K562 (cell line): ENCODE measurements around the gene GPM6B. TPM values are rescaled to one million over a fixed set of nuclear protein-coding genes. Genes with fewer than 3 reads are reported as not detected.
A peak's percentile ranks its signal among the peaks of the same experiment; 100 is the strongest.

Experiments used
- CBX3 ChIP-seq, 2 experiments: IDR thresholded peaks; 1 replicate in 1 of 2; 2 replicates in 1 of 2; pipeline ENCODE4 v1.6.1; 2012; ENCODE audit warnings: inconsistent platforms in 2 of 2, low read length in 2 of 2, borderline replicate concordance in 1 of 2, control low read depth in 1 of 2
- GTF3C2 ChIP-seq: IDR thresholded peaks from 3 replicates; pipeline ENCODE4 v1.6.1; 2011; ENCODE audit warnings: borderline replicate concordance, mild to moderate bottlenecking, moderate library complexity; ENCODE audit not compliant: insufficient read length; ENCODE audit errors: extremely low read depth
- HNRNPLL ChIP-seq: fragments of 200-400 bp; formaldehyde crosslinking; IDR thresholded peaks from 2 replicates; pipeline ENCODE4 v1.6.1; 2017; ENCODE audit warnings: low read length, low read depth, mild to moderate bottlenecking; ENCODE audit not compliant: poor library complexity, severe bottlenecking
- MAFF ChIP-seq: IDR thresholded peaks from 2 replicates; pipeline ENCODE4 v1.6.1; 2012; ENCODE audit warnings: low read length, improper control_type of control experiment
- MITF ChIP-seq: IDR thresholded peaks from 2 replicates; pipeline ENCODE4 v1.6.1; 2014; ENCODE audit warnings: antibody characterized with exemption
- MLLT1 ChIP-seq, 2 experiments: fragments of 450-650 bp; IDR thresholded peaks; 2 replicates each; pipeline ENCODE4 v1.6.1; 2016
- RB1 ChIP-seq: fragments of 450-650 bp; IDR thresholded peaks from 2 replicates; pipeline ENCODE4 v1.6.1; 2017; ENCODE audit warnings: low read depth, mild to moderate bottlenecking
- TCF15 ChIP-seq: fragments of 250-450 bp; sonication (Bioruptor Pico); IDR thresholded peaks from 2 replicates; pipeline ENCODE4 v1.8.0; 2022; ENCODE audit warnings: moderate library complexity, mild to moderate bottlenecking, inconsistent platforms
- UBTF ChIP-seq, 2 experiments: IDR thresholded peaks; 2 replicates each; pipeline ENCODE4 v1.6.1; 2012; ENCODE audit warnings: improper control_type of control experiment in 2 of 2, low read depth in 2 of 2, low read length in 2 of 2, borderline replicate concordance in 1 of 2
- ZBED1 ChIP-seq: IDR thresholded peaks from 2 replicates; pipeline ENCODE4 v1.6.1; 2014
- ZNF239 ChIP-seq: fragments of 250-450 bp; sonication (Bioruptor Pico); IDR thresholded peaks from 2 replicates; pipeline ENCODE4 v1.4.0; 2020; ENCODE audit warnings: mild to moderate bottlenecking
- polyA plus RNA-seq, 8 experiments: library from polyadenylated mRNA; depleted of rRNA in 4 of 8; stranded (reverse) in 5 of 8; unstranded in 3 of 8; fragments of >200 nt; fragmentation: Nextera tagmentation in 2 of 8; fragmentation: Illumina TruSeq in 1 of 8; extraction: Ambion mirVana in 2 of 8; extraction: Trizol in 1 of 8; gene quantifications; 2 replicates each; pipeline versions ENCODE4 v1.2.1 to v1.2.3, GENCODE V29; 2011 to 2014; ENCODE audit warnings: inconsistent platforms in 1 of 8, missing spikeins in 1 of 8
- total RNA-seq, 7 experiments: library from RNA; depleted of rRNA in 6 of 7; stranded (reverse); fragments of >200 nt in 6 of 7; fragmentation: Illumina TruSeq in 2 of 7; extraction: Trizol in 2 of 7; gene quantifications; 2 replicates each; pipeline versions ENCODE4 v1.2.1 to v1.2.3, GENCODE V29; 2011 to 2021; ENCODE audit warnings: low replicate concordance in 1 of 7

The GPM6B gene
- total and polyA plus RNA-seq, 9 of the 15 experiments (the other 6 are each of a cell fraction or from before 2014, with no cell fraction given), result 0.14 to 0.32 TPM; not detected in 7

GRCh38 chrX:13734278-13735172 is 82.4 kb downstream of the GPM6B start, which contains the start of the genes OFD1 and TRAPPC2 (continued):
- TF ChIP-seq MITF (no peak), CBX3 (IDR thresholded peaks at IDR 0.05; ENCODE audit: borderline replicate concordance in 1 of 2, low read length in 2 of 2) (peak in 1 of 2 experiments; percentile 40; a peak in 1 of 3 replicates), GTF3C2 (peak; percentile 11), HNRNPLL (peak; percentile 32), MAFF (peak; percentile 68; the same call in 1 of the 2 replicates), ZNF239 (CRISPR knock-in tag) (no peak), UBTF (IDR thresholded peaks at IDR 0.05; ENCODE audit: borderline replicate concordance in 1 of 2, low read depth in 2 of 2, low read length in 2 of 2) (0 out of 4 replicates have a peak, but pooled peaks have one; percentile 26 to 49), MLLT1 (IDR thresholded peaks at IDR 0.05) (0 out of 4 replicates have a peak, but pooled peaks of 1 of the 2 experiments have one; percentile 36), TCF15 (CRISPR knock-in tag) (no peak), RB1 (no peak), ZBED1 (peak; percentile 74; the same call in 1 of the 2 replicates)
